Activated gamma-delta T cell (primary cell): ENCODE data around the gene ARHGAP26.
"Not testable (repeated sequence)": the region's sequence is repeated elsewhere in the genome, so short reads cannot be mapped to it uniquely, and the experiment has no call there.

ENCODE experiments used
- DNase-seq: peaks from one replicate; lab custom pipeline; 2025; lab: John Stamatoyannopoulos, UW

ARHGAP26 gene

GRCh38 chr5:142934051-142934762 is 164.0 kb downstream of the ARHGAP26 start:
- DNase-seq = no peak

GRCh38 chr5:142935014-142935413 is 164.8 kb downstream of the ARHGAP26 start:
- no peak for DNase-seq

DNA sequence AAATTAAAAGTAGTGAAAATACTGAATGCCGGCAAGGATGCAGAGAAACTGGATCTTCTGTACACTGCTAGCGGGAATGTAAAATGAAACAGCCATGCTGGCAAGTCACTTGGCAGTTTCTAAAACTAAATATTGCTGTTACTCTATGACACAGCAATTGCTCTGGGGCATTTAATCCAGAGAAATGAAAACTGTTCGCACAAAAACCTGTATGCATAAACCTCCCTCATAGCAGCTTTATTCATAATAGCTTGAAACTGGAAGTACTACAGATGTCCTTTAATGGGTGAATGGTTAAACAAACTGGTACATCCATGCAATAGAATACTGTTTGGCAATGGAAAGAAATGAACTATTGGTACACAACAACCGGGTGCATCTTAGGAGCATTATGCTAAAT is 167.2 kb downstream of the ARHGAP26 start:
- DNase-seq = no peak

- DNase-seq = no peak
Measured at GRCh38 chr5:142938266-142938880, 168.2 kb downstream of the ARHGAP26 start.

DNA sequence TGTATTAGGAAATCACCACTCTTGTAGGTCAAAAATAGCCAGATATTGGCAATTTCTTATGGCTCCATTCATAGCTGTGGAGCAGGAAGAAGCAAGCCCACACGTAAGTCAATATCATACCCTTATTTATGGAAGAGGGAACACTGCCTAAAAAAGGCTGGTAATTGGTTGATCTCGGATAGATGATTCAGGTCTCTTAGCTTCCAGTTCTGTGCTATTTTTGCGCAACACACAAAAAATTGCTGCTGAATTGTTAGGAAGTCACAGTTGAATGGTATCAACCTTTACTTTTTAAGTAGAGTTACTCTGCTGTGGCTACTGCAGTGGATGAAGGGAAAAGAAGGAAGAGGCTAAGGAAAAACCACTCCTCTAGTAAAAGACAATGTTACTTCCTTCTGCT is 168.8 kb downstream of the ARHGAP26 start:
- DNase-seq = no peak

DNA sequence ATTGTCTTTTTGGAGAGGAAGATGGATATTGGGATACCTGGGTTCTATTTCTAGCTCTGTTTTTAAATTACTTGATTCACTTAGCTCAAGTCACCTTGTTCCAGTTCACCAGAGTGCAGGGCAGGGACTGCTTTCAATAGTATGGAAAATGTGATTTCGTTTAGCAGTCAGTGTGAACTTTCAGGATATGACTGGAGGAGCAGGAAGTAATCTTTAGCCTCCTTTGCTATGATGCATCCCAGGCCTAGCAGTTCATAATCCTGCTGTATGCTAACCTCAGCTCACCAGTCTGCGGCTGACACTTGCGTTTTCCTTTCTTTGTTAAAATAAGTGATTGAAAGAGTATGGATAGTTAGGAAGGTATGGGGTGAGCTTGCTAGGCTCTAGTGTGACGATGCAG is 169.7 kb downstream of the ARHGAP26 start:
- no peak for DNase-seq

- DNase-seq = no peak
Measured at GRCh38 chr5:142941245-142941644, 171.1 kb downstream of the ARHGAP26 start.

- no peak for DNase-seq
Measured at GRCh38 chr5:142942901-142943300, 172.7 kb downstream of the ARHGAP26 start.

GRCh38 chr5:142944140-142944539 is 174.0 kb downstream of the ARHGAP26 start:
- DNase-seq = no peak

- no peak for DNase-seq
Measured at GRCh38 chr5:142945321-142945720, 175.1 kb downstream of the ARHGAP26 start.

- DNase-seq = no peak
Measured at GRCh38 chr5:142945845-142946244, 175.7 kb downstream of the ARHGAP26 start.

DNA sequence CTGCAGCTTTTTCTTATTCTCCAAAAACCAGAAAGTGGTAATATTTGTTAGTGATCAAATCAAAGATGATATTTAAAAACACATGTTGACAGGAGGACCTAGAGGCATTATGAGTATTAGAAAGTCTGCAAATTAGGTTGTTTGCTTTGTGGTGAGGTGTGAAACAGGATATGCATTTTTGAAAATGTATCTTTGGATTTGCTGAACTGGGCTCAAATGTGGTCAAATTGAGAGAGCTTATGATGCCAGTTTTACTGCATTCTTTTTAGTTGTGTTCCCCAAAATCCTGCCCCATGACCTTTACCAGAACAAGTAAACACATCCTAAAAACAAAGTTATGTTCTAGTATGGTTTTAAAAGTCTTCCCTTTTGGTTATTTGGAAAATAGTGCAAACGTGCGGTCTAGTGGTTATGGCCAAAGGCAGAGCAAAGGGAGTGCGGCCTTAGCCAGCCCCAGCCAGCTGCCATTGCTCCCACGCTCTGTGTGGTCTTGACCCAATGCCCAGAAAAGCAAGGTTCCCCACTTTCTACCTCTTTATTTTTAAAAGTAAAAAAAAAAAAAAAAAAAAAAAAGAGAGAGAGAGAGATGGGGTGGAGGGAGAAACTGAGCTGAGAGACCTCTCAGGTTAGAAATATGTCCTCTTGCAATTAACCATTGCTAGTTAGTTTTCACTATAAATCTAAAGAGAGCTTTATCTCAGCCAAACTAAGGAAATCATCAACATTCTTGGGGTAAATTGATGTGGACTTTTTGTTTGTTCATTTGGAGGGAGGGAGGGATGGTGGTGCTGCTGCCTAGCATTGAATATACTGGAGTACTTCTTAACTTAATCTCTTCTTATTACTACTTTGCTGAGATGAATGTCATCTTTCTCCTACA is 176.6 kb downstream of the ARHGAP26 start:
- DNase-seq = no peak

GRCh38 chr5:142947427-142947709 is 177.2 kb downstream of the ARHGAP26 start:
- no peak for DNase-seq

- DNase-seq = no peak
Measured at GRCh38 chr5:142952229-142952628, 182.1 kb downstream of the ARHGAP26 start.

DNA sequence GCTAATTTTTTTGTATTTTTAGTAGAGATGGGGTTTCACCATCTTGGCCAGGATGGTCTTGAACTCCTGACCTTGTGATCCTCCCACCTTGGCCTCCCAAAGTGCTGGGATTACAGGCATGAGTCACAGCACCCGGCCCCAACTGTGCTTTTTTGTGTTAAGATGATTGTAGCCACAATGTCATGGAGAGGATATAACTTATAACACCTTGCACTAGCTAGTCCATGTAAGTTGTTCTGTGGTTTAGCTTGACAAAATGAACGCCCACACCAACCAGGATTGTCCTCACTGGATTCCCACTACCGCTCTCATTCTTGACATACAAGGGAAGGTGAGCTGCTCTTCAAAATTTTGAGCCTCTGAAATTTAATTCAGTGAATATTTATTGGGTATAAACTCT is 182.7 kb downstream of the ARHGAP26 start:
- not testable (repeated sequence) for DNase-seq

GRCh38 chr5:142954455-142954854 is 184.3 kb downstream of the ARHGAP26 start:
- DNase-seq = no peak

- no peak for DNase-seq
Measured at GRCh38 chr5:142955628-142956027, 185.5 kb downstream of the ARHGAP26 start.

GRCh38 chr5:142957528-142957927 is 187.4 kb downstream of the ARHGAP26 start:
- no peak for DNase-seq

DNA sequence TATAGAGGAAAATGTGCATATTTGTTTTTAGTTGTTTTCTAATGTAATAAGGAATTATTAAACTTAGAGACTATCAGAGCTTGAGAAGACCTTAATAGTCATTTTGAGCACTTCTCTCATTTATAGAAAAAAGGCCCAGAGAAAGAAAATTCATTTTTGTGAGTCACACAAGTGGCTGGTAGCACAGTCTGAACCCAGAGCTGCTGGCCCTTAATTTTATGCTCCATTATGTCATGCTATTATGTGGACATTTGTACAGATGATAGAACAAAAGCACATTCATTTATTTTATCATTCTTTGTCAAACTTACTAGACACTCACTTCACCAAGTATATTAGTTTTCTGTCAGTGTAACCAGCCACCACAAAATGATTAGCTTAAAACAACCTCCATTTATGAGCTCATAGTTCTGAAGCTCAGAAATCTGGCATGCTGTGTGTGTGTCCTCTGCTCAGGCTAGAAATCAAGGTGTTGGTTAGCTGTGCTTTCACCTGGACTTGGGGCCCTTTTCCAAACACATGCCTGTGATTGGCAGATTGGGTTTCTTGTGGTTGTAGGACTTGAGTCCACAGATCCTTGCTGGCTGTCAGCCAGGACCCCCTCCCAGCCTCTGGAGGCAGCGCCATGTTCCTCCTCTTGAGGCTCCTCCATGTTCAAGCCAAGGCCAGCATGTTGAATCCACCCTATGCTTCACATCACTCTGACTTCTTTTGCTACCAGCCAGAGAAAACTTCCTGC is 188.9 kb downstream of the ARHGAP26 start:
- no peak for DNase-seq

DNA sequence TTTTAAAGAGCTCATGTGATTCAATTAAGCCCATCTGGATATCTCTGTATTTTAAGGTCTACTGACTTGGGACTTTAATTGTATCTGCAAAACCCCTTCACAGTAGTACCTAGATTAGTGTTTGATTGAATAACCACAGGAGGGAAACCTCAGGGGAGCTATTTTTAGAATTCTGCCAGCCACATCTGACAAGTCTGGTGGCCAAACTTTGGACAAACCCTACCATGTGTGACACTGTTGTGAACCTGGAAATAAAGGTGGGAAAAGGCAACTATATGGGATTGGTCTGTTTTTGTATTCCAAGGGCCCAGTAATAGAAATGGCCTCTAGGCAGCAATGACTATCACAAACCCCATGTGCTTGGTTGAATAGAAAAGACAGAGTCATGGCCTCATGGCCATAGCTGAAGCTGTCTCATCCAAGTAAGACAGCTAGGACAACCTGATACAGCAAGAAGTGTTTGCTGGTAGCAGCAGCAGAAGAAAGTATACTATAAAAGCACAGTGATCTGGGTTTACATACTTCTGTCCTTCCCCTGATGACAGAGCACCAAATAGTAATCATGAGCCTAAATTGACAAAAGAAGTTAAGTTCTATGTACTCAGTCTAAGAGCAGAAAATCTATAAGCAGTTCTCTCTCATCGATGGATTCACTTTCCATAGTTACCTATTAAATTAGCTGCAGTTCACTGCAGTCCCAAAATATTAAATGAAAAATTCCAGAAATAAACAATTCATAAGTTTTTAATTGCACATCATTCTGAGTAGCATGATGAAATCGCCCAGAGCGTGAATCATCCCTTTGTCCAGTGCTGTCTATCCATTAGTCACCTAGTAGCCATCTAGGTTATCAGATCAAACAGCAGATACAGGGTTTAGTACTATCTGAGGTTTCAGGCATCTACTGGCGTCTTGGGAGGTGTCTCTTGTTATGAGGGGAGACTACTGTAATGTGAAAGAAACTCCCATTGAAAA is 189.8 kb downstream of the ARHGAP26 start:
- DNase-seq = no peak
